ENCODE data around the gene CLBA1.

CLBA1 gene

DNA sequence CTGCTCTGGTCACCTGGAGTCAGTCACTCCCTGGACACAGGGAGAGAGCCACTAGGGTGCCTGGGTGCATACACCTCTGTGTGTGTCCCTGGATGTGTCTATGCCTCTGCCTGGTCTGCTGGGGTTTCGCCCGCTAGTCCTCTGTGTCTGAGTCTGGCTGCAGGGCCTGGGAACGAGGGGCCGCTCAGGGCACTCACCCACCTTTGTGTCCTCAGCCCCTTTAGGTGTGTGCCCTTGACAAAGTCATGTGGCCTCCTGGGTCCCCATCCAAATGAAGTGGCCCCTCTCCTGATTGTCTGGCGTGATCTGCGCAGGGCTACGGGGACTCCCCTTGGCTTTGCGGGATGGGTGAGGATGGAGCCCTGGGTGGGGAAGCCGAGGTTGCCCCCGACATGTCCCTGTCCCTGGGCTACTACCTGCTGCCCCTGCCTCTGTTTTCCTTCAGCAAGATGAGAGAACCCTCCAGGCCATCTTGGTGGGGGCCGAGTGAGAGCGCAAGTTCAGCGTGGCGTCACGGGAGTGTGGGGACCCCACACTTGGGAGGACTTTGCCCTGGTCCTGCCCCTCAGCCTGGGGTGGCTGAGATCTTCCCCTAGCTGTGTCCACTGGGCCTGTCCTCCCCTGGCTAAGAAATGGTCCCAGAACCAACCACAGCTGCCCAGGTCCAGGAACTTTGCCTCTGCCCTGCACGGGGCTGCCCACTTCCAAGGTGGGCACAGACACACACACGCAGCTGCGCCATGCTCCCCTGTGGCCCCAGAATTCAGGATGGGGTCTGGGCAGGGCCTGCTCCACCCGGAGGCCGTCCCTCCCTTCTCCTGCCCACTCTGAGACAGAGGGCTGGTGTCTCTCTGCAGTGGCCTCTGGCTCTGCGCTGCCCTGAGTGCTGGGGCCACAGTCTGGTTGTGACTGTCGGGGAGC is 4.7 kb upstream of the CLBA1 start:
- DNase-seq = no peak

DNA sequence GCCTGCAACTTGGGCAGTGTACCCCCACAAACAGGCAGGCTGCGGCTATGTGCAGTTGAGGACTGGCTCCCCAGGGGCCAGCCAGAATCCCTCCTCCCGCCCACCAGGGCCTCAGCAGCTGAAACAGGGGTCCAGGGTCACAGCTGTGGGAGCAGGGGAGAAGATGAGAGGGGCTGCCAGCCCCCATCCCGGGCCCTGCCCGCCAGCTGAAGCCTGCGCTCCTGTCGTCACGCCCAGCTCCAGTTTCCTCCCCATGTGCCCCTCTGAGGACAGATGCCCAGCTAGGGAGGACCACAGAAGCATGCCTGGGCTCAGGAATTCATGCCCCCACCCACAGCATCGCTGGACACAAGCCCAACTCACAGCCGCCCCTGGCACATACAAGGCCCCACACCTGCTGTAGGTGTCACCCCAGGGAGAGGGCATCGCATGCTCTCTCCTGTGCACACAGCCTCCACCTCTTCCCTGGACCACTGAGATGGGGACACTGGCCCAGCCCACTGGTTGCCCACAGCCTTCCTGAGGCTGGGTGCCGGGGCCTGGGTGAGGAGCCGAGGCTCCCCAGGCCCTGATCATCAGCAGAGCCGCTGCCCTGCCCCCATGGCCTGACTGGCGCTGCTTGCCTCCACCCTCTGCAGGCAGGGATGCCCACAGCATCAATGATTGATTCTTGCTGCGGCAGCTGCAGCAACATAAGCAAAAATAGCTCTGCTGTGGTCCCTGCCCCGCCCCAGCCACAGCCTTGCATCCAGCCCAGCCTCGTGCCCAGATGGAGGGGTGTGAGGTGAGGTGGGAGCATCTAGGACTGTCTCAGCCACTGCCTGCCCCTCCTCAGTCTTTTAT is 3.7 kb upstream of the CLBA1 start:
- DNase-seq = no peak

DNA sequence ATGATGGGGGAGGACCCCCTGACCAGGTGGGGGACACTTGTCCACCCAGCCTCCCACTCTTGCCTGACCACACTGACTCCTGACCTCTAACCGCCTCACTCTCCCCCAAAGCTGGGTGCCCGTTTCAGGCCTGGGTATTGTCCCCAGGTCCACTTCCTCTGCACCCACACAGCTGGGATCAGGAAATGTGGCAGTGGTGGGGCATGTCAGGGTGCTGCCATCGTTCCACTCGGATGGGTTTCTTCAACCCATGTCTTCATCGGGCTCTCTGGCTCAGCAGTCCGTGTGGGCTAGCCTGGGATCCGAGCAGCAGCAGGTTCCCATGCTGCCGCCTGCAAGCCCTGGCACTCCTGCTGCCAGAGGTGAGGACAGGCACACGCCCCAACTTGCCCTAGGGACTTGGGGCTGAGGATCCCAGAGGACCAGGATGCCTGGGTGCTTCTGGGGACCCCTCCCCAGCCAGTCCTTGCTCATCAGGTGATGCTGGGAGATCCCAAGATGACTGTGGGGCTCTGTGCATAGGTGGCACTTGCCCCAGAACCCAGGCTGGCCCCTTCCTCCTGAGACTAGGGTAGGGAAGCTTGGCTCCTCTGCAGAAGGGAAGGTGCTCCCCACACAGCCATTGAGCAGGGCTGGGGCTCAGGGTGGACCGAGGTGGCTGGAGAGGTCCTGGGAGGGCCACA is 2.9 kb upstream of the CLBA1 start:
- DNase-seq = no peak

DNA sequence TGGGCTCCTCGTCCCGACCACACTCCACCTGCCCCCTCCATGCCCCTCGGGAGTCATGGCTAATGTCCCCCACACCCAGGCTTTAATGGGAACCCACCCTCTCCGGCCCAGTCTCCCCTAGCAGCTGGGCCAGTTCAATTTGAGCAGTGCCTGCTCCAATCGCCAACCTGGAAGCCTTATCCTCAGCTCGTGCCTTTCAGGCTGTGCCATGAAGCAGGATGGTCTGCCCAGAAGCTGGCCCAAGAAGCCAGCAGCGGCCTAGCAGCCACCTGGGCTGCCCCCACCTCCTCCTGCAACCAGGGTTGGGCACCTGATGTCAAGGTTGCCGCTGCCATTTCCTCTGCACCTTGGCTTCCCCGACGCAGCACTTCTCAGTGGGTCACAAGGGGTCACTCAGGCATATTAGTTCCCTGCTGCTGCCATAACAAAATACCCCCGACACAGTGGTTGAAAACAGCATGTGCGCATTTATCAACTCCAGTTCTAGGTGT is 2.3 kb upstream of the CLBA1 start:
- DNase-seq = no peak

DNA sequence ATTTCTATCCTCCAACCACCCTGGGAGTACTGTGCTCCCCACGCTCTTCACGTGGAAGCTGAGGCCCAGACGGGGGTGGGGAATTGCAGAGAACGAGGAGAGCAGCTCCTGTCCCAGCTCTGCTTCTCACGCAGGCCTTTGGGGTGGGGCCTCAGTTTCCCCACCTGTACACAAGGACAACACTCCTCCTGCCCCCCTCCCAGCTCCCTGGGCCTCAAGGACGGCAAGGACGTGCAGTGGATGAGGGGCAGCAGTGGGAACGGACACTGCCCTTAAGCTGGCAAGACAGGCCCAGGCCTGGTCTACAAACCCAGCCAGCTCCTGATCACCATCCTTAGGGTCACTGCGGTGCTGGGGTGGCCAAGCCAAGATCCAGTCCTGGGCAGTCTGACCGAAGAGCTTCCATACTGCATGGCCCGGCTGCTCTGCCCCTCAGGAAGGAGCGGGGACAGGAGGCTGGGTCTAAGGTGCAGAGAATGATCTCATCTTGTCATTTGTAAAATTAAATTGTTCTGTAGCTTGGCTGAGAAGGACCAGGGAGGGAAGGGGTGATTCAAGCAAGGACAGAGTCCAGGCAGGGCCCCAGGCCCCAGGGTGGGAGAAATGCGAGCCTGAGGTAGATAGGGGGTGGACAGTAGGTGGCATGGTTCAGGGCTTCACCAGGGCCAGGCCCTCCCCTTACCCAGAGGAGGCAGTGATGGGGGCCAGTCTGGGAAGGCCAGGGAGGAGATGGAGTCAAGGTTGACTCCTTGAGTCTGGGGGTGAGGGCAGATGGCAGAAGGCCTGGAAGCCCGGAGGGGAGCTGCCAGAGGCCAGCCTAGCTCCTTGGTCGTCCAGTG is 1.3 kb upstream of the CLBA1 start:
- no peak for DNase-seq

DNA sequence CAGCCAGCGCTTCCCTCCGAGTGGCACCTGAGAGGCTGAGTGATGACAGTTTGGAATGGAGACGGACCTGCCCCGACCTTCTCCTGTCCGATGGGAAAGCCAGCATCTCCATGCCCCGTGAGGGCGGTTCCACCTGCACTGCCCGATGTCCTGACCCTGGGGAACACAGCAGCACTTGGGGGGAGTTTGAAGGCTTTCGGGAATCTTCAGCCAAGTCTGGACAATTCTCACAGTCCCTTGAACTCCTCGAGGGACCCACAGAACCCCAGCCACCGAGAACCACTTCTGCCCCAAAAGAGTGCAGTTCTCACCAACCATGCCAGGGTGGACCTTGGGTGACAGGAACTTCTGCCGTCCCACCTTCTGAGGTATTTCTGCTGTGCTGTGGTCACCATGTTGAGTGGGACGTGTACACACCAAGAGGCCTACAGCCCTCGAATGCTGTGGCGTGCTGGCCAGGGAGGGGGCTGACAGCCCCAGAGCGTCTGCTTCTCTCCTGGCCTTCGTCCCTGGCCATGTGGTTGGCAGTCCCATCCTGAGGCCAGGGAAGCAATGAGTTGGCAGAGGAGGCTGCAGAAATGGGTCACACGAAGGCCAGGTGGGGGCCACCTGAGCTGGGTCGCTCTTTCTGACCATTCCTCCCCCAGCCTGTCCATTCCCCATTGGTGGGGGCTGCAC is 1.0 kb downstream of the CLBA1 start:
- no peak for DNase-seq

DNA sequence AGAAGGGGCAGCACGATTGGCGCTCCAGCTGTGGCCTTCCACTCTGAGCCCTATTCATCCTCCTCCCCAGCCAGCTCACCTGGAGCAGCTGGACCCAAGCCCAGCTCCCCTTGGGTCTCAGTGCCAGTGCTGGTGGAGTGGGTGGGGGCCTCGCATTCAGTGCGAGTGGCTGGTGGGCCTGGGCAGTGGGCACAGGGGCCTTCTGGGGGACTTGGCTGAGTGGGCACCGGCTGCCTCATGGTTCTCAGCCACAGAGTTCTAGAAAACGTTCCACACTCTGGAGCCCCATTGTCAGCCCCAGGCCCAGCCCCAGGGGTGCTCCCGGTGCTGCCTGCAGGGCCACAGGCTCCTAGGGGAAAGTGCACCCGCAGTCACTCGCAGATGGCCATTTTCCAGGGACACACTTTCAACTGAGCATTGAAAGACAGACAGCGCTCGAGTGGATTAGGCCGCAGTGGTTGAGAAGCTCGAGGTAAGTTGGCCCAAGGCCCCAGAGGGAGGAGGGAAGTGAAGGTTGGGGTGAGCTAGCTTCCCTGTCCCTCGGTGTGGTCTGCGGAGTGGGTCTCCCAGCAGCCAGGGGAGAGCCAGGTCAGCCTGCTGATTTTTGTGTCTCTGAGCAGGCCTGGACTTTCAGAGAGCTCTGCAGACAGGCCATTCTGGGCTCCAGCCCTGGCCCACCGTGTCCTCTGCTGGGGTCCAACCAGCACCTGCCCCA is 3.8 kb downstream of the CLBA1 start:
- DNase-seq = no peak

DNA sequence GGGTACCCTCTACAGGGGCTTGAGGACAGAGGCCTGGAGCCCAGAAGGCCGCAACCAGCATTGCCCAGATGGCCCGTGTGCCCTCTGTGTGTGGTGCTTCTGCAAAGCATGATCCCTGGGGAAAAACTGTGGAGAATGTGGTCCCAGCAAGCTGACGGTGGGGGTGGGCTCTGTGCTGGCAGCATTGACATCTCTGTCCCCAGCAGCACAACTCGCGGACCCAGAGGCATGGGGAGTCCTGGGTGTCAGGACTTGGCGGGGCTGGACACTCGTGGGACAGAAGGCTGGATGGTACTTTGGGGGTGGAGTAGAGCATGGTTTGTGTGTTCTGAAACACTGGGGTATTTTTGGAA is 4.3 kb downstream of the CLBA1 start:
- DNase-seq = no peak

DNA sequence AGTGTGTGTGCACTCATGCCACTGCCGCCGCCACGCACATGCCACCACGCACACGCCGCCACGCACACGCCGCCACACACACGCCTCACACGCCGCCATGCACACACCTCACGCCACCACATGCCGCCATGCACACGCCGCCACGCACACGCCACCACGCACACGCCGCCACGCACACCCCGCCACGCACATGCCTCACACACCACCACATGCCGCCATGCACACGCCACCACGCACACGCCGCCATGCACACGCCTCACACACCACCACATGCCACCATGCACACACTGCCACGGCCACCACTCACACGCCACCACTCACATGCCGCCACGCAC is 6.3 kb downstream of the CLBA1 start:
- DNase-seq = no peak

DNA sequence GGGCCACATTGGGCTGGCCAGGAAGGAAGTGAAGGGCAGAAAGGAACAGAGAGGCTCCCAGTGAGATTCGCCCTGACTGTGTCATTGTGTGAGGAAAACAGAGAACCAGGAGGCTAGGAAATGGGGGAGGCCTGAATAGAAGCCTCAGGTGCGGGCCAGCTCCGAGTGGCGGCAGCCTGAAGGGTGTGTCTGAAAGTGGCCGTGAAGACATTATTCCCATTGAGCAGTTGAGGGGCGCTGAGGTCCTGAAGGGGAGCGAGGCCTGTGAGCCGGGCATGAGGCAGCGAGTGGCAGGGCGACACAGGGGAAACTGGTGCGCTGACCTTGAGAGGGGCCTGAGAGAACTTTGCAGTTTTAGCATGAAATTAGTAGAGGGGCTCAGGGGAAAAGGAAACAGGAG is 6.9 kb downstream of the CLBA1 start:
- DNase-seq = no peak

DNA sequence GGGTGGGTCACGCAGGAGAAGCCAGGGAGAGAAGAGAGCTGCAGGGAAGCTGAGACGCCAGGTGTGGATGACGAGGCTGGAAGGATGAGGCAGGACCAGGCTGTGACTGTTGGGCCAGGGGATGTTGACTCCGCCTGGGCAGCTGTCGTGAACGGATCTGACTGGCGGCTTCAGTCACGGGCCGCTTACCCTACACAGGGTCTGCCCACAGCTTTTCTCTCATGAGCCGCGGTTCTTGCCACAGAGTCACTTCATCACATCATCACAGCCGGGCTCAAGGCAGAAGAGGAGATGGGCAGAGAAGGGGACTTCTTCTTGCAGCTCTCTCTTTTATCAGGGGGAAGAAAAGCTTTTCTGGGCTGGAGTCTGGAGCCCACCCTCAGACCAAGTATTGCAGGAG is 7.7 kb downstream of the CLBA1 start:
- no peak for DNase-seq

DNA sequence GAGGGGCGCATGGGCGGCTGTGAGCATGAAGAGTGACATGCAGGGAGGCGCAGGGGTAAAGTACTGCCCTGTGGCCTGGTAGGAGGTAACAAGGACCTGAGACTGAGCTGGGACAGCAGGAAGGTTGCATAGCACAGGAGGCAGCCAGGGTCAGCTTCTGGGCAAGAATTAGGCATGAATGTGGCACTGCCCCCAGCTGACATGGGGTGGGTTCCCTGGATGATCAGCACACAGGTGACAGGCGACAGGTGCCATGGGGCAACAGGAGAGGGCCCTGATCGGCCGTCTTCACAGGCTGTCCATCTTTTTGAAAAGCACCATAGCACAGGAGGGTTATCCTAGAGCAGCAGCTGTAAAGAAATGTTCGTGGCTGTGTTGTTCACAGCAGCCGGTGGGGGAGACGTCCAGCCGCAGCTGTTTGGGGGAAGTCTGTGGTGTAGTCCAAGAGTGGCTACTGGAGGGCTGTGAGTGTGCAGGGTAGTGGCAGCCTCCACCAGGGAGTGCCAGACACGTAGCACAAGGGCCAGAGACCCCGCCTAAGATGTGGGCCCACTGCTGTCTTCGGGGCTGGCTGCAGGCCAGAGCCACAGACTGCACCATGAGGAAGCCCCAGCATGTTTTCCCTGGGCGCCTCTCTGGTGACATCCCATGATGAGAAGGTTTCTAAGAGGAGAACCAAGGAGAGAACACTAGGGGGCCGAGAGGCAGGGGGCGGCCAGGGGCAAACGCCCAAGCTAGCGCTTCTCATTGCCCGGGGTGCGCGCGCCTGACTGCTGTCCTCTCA is 8.4 kb downstream of the CLBA1 start:
- DNase-seq = no peak

DNA sequence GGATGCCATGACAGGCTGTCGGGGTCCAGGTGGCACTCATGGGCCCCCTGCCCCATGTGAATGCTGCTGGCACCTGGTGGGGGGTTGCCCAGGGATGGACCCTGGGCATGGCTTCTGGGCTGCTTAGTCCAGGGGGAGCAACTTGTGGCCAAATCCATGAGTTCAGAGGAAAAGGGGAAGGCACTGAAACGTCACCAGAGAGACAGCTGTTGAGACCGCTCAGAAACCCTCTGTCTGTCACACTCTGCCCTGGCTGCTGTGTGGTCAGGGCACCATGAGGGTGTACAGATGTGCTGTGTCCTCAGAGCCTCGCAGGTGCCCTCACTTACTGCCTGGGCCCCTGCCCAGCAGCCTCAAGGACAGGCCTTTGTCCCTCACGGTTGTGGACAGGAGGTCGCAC is 9.4 kb downstream of the CLBA1 start:
- DNase-seq = no peak

DNA sequence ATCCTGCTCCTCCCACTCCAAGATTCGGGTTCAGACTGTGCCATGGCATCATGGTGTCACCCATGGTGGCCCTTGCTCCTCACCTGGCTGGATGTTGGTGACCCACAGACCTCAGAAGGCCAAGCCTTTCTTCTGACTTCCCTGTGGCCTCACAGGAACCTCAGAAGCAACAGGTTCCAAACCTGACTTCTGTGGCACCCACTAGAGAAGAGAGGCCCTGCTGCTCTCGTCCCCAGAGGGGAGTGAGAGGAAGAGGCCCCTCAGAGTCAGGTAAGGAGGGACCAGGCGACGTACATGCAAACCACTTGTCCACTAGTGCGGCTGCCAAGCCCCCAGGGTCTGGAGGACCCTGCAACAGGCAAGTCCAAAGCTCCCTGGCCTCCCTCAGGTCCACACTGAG is 10.4 kb downstream of the CLBA1 start:
- no peak for DNase-seq

DNA sequence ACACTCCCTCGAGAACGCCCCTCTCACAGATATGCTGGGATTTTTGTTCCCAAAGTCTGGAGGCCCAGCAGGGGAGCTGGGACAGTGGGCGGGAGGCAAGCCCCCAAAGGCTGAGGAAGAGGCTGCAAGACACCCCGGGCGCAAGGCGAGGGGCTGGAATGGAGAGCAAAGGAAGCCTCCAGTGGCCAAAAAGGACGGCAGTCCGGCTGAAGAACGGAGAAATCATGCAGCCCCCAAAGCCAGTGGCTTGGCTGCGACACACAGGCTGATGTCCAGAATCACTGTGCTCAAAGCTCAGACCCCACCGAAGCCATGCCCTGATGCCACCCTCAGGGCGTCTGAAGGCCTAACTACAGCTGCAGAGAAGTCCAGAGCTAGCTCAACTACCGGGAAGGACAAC is 10.9 kb downstream of the CLBA1 start:
- DNase-seq = no peak

DNA sequence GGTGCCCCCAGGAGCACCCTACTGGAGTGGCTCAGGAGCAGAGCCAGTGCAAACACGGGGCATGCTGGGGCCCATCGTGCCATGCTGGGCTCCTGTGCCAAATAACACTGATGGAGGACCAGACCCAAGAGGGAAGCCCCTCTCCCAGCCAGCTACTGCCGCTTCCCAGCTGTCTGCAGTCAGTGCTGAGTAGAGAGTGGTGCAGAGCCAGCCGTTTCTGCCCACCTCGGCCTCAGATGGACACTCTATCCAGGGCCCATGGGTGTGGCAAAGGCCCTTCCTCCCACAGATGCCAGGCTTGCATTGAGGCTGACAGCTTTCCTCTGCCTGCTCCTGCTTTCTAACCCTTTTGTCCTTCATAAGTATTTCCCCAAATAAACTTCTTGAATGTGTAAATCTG is 13.2 kb downstream of the CLBA1 start:
- no peak for DNase-seq

DNA sequence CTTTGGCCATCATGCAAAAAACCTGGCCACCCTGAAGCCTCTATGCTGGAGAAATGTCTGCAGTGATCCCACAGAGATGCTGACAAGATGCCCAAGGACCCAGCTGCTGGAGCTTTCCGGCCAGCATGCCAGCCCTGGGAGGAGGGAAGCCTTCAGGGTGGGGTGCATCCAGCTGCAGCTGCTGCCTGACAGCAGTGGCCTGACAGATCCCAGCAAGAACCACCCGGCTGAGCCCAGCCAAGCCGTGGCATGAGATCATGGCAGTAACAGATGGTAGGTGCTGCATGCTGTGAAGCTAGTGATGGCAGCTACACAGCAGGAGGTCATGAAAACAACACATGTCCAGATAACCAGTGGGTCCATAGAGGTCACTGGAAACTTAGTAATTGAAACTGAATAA is 13.8 kb downstream of the CLBA1 start:
- DNase-seq = no peak

DNA sequence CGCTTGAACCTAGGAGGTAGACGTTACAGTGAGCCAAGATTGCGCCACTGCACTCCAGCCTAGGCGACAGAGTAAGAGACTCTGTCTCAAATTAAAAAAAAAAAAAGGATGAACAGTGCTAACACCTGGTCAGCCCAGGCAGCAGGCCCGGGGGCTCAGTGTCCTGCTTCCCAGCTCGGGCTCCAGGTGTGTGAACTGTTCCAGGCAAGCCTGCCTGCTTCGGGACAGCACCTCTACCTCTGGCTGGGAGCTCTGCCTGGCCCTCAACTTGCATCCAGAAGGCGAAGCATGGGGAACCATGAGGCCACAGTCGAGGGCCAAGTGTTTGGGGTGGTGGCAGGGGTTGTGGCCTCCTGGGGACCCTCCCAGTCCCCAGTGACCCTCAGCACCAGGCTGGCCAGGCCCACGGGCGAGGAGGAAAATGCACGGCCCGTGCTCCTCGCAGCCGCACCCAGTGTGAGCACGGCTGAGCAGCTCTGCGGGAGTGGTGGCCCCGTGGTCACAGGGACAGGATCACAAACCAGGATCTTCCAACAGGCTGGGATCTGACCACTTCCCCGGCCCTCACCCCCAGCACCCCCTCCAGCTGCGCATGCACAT is 19.8 kb downstream of the CLBA1 start:
- no peak for DNase-seq

Data from right kidney (tissue), 1 donor.